Endothelial cell of coronary artery (primary cell): ENCODE data around the gene DYNLL2. TPM values are rescaled to one million over a fixed set of nuclear protein-coding genes. Genes with fewer than 3 reads are reported as not detected.

Experiments
- total RNA-seq: library from RNA; depleted of rRNA; stranded (reverse); fragments of >200 nt; gene quantifications from 2 replicates; pipeline ENCODE4 v1.2.3, GENCODE V29; 2014

DYNLL2 gene
- 11.0 and 15.6 TPM in 2 replicates for total RNA-seq

DNA sequence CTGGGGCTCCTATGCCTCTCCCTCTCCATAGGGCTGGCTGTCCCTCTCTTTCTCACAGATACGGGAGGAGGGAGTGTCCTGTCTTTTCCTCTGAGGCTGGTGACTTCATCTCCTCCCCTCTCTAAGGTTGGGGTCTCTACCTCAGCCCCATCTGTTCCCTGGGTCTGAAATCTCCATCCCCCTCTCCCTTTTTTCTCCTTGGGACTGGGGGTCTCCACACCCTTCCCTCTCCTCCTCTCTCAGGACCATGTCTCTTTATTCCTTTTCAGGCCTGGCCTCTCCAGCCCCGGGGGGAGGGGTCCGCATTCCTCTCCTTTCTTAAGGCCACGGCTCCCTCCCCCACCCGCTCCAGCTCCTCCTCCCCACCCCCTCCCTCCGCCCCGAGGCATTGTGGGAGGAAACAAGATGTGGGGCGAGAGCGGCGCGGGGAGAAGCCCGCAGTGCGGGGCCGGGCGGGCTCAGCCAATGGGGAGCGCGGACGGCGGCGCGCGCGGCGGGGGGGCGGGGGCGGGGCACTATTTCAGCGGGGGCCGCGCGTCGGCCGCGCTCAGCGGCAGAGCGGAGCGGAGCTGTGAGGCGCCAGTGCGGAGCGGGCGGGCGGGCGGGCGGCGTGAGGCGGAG lies at the start of gene DYNLL2:
DYNLL2 (plus strand) TSS at position 550 of the 621 bp plus-strand sequence. CDS start 3,672 bp downstream, outside the sequence.

Other genes starting within 250 kb of the DYNLL2 start
- 42.4 and 56.4 TPM in 2 replicates for gene MRPS23, start 233.4 kb upstream of the DYNLL2 start, total RNA-seq
- gene CUEDC1, start 128.0 kb upstream of the DYNLL2 start, total RNA-seq: 5.5 and 7.1 TPM in 2 replicates
- 28.8 and 32.7 TPM in 2 replicates for gene VEZF1, start 95.2 kb upstream of the DYNLL2 start, total RNA-seq
- 458 and 607 TPM in 2 replicates for gene SRSF1, start 76.2 kb upstream of the DYNLL2 start, total RNA-seq
- not detected in 2 replicates for gene OR4D1, start 65.0 kb downstream of the DYNLL2 start, total RNA-seq
- gene OR4D2, start 83.6 kb downstream of the DYNLL2 start, total RNA-seq: not detected in 2 replicates
- not detected in 2 replicates for gene EPX, start 109.3 kb downstream of the DYNLL2 start, total RNA-seq
- gene MKS1, start 135.8 kb downstream of the DYNLL2 start, total RNA-seq: 11.2 and 13.0 TPM in 2 replicates
- gene LPO, start 155.2 kb downstream of the DYNLL2 start, total RNA-seq: not detected in 2 replicates
- not detected in 2 replicates for gene MPO, start 197.5 kb downstream of the DYNLL2 start, total RNA-seq
- not detected in 2 replicates for gene TSPOAP1, start 245.4 kb downstream of the DYNLL2 start, total RNA-seq